NCI-H526 treated with DMSO at 0.1 percent for 48 hours (cell line): ENCODE results near the gene ATRNL1.
"Not testable (repeated sequence)": the region's sequence is repeated elsewhere in the genome, so short reads cannot be mapped to it uniquely, and the experiment has no call there.

Source experiments
- DNase-seq: peaks from one replicate; lab custom pipeline; 2025; lab: John Stamatoyannopoulos, UW

The ATRNL1 gene

DNA sequence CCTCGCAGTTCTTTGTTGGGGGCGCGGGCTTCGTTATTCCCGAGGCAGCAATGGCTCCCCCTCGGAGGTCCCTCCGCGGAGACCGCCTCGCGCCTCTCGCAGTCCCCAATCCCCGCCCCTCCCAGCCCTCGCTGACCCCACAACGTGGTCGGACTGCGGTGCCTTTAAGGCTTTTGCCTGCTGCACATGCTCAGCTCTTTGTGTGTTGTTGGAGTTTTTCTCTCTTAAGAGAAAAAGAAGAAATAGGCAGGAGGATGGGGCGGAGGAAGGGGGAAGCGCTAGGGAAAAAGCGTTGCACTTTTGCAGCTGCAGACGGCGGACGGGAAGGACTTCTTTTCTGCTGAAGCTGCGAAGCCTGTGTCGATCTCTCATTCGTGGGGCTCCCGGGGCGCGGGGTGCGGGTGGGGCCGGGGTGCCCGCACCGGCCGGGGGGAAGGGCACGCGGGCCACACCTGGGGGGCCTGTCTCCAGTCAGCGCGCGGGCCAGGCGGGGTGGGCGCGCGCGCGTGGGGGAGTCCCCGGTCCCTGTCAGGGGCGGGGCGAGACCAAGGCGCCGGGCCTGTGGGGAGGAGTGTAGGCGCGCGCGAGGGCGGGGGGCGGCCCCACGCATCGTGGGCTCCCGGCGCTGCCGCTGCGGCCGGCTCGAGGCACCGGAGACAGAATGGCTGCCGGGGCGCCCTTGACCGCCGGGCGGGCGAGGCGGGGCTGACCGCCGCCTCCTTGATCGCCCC lies 445 bp upstream of the ATRNL1 start:
- peak; percentile 13 for DNase-seq

DNA sequence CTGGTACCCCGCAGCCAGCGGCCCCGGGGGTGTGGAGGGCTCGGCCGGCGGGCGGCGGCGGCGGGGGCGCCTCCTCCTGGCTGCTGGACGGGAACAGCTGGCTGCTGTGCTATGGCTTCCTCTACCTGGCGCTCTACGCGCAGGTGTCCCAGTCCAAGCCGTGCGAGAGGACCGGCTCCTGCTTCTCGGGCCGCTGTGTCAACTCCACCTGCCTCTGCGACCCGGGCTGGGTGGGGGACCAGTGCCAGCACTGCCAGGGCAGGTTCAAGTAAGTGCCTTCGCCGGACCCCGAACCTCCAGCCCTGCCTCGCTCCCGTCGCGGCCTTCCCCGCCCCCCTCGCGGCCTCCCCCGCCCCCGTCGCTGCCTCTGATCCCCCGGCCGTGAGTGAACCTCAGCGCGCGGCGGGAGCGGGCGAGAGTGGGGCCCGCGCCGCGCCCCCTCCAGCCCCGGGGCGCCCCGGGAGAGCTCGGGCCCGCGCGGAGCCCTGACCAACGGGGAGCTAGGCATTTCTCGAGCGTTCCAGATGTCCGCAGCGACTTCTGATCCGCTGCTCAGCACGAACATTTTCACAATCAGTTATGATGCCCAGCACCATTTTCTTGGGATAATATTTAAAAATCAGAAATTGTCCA lies 727 bp downstream of the ATRNL1 start:
- DNase-seq, result peak; percentile 18

DNA sequence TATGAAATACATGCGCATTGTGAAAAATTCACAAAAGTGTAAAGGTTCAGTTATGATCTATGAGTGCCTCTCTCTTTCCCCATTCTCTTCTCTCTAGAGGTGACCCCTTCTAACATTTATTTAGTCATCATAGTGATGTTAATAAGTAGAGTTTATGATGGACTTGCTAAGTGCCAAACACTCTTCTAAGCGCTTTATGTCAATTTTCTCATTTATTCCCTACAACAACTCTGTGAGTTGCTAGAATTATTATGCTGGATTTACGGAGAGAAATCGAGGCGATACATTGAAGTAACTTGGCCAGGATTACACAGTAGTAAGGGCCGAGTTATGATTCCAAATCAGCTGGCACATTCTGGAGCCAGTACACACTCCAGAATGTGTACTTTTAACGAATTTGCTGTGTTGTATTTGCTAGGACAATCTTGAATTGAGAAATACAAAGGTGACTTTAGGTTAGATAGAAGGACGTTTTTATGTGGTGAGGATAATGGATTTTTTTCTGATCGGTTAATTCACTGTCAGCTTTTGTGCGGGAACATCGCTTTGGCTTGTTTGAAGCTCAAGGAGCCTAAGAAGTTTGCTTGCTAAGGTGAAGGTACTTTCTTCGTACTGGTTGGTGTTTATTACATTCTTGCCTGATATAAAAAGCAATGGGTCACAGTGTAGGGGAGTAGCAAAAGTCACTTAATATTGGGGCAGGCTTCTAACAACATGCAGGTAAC lies 1.4 kb downstream of the ATRNL1 start:
- peak; percentile 11 for DNase-seq

DNA sequence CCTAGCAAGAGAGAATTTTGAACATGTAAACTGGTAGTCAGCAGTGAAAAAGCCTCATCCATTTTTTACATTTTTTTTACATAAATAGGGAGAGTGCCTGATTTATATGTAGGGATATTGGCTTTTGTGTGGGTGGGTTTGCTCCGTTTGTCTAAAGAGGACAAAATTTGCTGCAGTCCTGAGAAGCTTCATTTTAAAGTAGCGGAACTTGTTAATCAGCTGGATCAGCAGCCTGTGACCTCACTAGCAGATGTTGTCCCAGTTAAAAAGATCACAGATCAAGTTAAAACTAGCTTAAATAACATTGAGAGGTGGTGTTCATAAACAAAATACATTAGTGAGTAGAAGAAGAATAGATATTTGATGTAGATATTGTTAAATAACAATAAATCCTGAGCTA lies 2.6 kb downstream of the ATRNL1 start:
- DNase-seq, result no peak

DNA sequence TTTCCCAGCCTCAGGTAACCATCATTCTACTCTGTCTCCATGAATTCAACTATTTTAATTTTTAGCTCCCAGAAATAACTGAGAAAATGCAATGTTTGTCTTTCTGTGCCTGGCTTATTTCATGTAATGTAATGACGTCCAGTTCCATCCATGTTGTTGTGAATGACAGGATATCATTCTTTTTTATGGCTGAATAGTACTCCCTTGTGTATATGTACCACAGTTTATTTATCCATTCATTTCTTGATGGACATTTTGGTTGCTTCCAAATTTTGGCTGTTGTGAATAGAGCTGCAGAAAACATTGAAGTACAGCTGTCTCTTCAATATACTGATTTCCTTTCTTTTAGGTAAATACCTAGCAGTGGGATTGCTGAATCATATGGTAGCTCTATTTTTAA lies 10.5 kb downstream of the ATRNL1 start:
- DNase-seq, result no peak

DNA sequence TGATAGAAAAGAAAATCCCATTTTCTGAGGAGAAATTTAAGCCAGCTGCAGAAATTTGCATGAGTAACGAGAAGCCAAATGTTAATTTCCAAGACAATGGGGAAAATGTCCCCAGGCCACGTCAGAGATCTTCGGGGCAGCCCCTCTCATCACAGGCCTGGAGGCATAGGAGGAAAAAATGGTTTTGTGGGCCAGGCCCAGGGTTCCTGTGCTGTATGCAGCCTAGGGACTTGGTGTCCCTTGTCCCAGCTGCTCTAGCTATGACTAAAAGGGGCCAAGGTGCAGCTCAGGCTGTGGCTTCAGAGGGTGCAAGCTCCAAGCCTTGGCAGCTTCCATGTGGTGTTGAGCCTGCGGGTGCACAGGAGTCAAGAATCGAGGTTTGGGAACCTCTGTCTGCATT lies 12.2 kb downstream of the ATRNL1 start:
- not testable (repeated sequence) for DNase-seq

DNA sequence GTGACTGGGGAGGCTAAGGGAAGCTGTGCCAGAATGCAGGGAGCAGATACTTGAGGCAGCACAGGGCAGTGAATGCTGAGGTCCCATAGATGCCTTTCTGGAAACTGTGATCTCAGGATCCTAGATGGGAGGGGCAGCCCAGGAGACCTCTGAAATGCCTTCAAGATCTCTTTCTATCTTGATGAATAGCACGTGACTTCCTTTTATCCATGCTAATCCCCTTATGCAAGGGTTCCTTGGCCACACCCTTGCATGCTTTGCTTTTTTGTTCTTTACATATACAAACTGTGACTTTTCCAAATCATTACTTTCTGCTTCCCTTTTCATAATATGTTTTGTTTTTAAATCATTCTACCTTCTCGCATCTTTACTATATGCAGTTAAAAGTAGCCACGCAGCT lies 14.7 kb downstream of the ATRNL1 start:
- no peak for DNase-seq

DNA sequence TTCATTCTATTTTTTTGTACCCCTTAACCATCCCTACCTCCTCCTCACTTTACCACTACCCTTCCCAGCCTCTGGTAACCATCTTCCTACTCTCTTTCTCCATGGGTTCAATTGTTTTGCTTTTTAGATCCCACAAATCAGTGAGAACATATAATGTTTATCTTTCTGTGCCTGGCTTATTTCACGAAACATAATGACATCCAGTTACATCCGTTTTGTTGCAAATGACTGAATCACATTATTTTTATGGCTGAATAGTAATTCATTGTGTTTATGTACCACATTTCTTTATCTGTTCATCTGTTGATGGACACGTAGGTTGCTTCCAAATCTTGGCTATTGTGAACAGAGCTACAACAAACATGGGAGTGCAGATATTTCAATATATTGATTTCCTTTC lies 24.1 kb downstream of the ATRNL1 start:
- DNase-seq, result no peak

DNA sequence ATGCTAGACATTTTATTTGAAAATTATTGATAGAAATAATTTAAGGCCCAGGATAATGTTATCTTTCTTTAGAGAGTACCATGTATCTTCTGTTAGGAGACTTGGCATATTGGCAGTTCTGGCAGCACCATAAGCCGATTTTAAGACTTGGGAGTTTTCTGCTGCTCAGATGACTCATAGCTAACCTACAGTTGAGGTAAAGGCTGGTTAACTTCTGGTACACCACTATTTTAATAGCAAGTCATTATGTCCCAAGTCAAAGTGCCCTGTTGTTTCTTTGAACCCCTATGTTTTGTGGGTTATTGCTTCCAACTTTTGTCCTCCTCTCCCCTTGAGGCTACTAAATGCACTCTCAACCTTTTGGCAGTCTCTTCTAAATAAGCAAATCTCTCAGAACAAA lies 25.2 kb downstream of the ATRNL1 start:
- DNase-seq, result no peak

DNA sequence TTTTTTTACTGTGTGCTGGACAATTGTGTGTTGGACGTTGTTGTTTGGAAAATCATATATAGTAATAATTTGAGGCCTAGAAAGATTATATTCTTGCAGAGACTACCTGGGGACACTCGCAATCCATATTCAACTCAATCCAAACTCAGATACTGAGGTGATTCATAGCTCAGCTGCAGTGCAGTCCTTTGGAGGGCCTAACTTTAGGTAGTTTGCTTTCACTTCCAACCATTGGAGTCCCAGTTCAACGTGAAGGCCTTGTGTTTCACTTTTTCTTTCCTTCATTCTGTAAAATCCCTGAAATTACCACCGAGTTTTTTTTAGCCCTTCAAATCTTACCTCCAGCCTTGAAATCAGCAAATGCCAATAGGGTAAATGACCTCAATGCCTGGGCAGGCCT lies 32.3 kb downstream of the ATRNL1 start:
- no peak for DNase-seq

DNA sequence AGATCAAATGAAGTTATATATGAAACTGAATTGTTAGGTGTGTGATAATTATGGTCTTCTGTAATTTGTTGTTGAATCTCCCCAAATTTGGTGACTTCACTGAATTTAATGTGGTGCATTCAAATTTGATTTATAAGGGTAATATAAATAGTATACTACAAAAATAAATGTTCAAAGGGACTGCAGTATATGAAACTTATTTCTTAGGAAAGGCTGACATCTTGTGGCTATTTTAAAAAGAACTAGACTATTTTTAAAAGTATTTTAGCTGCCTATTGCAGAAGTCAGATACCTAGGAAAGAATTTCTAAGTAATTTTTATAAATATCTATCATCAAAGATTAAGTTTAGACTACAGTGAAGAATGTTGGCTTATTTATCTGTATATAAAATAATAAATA lies 36.6 kb downstream of the ATRNL1 start:
- DNase-seq, result peak; percentile 13

DNA sequence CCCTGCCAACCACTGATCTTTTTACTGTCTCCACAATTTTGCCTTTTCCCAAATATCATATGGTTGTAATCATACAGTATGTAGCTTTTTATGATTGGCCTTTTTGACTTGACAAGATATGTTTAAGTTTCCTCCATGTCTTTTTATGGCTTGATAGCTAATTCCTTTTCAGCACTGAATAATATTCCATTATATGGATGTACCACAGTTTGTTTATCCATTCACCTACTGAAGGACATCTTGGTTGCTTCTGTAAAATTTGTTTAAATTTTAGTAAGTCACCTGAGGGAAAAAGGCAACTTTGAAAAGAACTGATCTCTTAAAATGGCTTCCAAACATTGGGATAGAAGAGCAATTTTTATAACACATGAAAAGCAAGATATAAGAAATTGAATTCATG lies 43.5 kb downstream of the ATRNL1 start:
- no peak for DNase-seq

DNA sequence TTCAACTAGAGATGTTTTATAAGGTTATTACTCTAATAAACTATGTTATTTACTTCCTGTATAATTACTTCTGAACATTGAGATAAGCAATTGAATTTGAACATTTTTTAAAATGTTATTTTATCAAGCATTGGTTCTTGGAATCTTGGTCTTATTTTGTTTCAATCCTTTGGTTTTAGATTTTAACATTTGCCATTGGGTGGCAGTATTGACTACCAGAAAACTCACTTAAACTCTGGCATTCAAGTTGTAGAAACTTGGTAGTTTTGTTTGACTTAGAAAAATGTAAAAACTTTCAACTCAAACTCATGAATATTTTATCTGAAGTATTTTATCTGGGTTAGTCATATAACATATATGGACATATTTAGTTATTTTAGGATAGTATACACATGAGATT lies 48.1 kb downstream of the ATRNL1 start:
- no peak for DNase-seq

DNA sequence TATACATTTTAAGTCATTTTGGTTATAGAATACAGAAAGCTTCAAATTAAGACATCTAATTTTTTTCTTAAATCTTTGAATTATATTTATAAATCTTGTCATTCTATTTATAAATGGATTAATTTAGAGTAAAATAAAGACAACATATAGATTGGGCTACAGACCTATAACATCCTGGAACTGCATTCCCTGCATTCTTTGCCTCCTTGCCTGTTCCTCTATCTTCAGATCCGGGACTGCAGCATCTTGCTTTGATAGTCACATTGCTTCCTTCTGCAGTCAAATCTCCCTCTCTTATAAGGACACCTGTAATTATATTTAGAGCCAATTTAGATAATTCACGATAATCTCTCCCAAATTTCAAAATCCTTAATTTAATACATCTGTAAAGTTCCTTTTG lies 64.2 kb downstream of the ATRNL1 start:
- DNase-seq, result no peak

DNA sequence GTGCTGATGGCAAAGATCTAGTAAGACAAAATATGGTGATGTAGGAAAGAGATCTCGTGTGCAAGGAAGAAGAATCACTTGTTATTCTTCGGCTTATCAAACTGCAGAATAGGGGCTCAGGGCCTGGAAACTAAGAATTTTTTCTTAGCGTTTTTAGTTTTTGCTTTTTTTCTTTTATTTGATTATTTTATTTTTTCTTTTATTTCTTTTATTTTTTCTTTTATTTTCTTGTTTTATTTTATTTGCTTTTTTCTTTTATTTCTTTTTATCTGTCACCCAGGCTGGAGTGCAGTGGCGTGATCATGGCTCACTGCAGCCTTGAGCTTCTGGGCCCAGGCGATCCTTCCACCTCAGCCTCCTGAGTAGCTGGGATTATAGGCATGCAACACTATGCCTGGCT lies 70.0 kb downstream of the ATRNL1 start:
- DNase-seq, result no peak

DNA sequence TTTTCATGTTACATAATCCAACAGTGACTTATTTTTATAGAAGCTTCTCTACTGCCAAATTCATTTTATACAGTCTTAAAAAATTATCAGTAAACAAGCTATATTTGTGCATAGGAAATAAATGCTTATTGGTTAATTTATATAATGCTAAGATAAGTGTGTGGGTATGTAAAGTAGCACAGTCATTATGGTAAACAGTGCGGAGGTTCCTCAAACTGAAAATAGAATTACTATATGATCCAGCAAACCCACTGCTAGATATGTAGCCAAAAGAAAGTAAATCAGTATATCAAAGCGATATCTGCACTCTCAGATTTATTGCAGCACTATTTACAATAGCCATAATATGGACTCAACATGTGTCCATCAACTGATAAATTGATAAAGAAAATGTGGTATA lies 71.1 kb downstream of the ATRNL1 start:
- DNase-seq, result no peak

DNA sequence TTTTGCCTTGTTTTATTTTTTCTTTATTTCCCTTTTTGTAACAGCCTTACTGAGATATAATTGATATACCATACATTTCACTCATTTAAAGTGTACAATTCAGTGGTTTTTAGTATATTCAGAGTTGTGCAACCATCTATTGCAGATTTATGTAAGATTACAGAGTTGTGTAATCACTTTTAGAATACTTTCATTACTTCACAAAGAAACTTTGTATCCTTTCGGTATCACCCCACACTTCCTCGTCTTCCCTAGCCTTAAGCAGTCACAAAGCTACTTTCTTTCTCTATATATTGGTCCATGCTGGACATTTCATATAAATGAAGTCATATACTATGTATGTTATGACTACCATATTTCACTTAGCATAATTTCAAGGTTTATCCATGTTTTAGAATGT lies 74.6 kb downstream of the ATRNL1 start:
- DNase-seq, result no peak

DNA sequence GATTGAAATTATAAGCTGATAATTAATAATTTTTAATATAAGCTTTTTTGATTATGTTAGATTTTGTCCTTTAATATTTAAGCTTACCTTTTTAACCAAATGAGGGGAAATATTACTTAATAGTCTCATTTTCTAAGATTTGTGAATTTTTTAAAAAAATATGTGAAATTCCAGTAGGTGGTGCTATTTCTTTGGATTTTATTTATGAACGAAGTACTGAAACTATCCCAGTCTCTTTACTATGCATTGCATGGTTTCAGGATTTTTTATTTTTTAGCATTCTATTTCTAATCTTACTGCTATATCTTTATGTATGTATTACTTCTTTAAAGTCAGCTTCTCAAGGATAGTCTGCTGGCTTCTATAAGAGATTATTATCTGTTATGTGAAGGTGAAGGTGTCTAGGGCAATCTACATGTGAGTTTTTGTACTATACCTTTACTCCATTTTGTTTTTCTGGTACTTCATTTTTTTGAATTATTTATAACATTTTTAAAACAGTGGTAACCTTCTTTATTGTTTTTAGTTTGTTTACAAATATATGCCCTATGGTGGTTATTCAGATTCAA lies 78.3 kb downstream of the ATRNL1 start:
- DNase-seq, result no peak

DNA sequence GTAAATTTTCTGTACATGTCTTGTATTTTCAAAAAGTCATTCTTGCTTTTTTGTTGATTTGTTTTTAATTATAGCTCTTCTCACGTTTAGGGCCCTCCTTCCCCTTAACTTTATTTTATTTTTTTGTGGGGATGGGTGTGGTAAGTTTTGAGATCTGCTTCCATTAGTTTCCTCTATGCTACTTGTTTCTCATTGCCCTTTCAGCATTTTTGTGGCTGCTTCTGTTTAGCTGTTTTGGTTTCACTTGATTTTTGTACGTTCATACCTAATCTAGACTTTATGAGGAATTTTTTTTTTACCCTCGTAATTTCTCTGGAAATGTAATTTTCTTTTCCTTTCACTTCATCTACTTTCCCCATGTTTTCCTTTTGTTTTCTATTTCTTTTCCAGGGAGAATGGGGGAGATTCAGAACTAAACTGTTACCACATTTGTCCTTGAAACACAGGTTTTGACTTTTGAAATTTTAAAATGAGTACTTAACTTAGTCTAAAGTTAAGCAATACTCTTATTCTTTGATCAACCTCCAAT lies 80.8 kb downstream of the ATRNL1 start:
- DNase-seq, result no peak

DNA sequence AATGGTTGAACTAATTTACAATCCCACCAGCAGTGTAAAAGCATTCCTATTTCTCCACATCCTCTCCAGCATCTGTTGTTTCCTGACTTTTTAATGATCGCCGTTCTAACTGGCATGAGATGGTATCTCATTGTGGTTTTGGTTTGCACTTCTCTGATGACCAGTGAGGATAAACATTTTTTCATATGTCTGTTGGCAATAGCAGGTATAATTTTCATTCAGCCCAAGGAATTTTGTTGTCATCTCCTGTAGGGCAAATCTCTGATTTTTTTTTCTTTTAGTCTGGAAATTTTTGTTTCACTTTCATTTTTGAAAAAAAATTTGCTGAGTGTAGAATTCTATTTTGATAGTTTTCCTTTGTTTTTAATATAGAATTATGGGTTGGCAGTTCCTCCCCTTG lies 114.1 kb downstream of the ATRNL1 start:
- DNase-seq, result not testable (repeated sequence)

DNA sequence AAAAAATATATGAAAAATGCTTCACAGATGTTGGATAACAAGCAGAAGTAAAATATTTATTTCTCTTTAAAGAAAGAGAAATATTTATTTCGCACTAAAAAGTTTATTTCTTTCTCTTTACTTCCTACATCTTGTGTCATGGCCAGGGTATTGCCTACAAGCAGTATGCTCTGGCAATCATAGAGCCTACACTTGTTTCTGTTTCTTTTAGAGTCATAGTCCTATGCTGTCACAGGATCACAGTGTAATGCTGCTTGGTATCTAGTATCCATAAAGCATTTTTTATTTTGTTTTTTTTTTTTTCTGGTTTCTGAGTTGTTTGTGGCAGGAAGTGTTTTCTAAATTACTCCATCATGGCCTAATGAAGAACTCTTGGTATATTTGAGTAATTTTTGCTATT lies 116.0 kb downstream of the ATRNL1 start:
- no peak for DNase-seq

DNA sequence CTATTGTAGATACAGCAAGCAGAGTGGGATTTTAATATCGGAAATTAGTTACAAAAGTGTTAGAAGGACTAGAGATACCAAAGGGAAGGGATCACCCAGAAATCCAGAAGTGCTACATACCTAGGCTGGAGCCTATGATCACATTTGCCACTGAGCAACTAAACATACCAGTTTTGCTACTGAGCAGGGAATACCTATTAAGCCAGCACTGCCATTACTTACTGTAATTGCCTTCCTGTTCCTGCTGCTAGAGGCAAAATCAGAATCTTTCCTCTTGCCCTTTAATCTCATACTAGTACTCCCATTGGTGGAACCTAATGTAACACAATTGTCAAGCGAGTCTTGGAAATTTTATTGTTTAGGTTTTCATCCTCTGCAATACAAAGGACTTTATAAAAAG lies 121.7 kb downstream of the ATRNL1 start:
- DNase-seq, result no peak

DNA sequence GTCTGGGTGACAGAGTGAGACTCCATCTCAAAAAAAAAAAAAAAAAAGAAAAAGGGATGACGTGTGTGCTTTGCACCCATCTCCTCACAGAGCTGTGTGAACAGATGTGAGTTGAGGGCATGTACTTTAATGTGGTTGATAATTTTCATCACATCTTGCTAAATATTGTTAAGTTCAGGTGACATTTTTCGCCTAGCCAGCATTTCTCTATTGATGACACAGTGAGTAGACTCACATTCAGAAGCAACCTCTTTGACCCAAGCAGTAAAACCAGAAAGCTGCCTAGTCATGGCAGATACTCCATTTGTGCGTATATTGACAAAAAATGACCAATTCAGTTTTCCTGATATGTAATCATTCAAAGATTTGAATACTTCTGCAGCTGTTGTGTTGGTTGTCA lies 126.0 kb downstream of the ATRNL1 start:
- DNase-seq, result no peak
